GM12872 (cell line): ENCODE results near the gene GOSR2.

Experiments used
- CTCF ChIP-seq: IDR thresholded peaks from 3 replicates; pipeline ENCODE4 v1.5.1; 2011; ENCODE audit warnings: low read depth, mild to moderate bottlenecking, low read length, moderate library complexity; ENCODE audit not compliant: insufficient read depth

The GOSR2 gene

DNA sequence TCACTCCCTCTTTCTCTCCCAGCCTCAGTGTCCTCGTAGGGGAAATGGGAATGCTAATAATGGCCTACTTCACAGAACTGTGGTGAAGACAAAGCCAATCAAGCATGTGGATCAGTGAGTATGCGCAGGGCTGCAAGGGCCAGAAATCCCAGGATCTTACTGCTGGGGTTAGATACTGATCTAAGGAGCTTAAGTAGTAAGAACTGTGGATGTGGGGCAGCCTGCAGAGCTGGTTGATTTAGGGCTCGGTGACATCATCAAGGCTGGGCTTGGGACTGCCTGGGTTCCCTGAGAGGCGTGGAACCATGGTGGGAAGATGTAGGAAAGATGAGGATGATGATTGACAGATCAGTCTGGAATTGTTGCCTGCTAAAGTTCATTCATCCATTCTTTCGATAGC, 25.6 kb downstream of the GOSR2 start:
- TF ChIP-seq CTCF: no peak

DNA sequence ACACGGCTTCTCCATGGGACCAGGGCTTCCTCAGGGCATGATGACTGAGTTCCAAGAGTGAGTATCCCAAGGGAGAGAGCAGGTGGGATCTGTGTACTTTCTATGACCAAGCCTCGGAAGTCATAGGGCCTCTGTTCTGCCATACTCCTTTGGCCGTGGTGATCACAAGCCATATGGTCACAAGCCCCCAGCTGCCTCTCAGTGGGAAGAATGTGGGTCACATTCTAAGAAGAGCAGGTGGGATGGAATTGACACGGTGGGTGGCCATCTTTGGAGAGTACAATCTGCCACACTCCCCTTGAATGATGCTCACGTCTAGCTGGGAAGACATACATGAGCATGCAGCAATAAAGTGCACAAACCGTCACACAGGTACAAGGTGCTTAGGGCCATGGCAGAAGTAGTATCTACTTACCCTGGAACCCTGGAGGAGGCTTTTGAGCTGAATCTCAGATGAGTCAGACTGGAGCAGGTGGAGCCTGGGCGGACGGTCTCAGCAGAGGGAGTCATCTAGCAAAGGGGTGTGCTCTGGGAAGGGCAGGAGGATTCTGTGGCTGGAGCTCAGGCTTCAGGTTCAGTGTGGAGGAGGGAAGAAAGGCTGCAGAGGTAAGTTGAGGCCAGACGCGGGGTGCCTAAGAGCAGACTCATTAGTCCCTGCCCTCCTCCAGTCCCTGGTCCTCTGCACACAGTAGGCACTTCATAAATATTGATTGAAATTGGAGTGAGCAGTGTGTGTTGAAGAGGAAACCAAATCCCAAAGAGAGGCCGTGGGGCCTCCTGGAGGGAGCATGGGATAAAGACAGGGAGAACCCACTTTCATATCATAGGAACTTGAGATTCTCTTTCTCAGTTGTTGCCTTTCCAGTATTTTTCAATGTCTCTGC, 26.6 kb downstream of the GOSR2 start:
- no peak for TF ChIP-seq CTCF

GRCh38 chr17:46950342-46950996, 27.5 kb downstream of the GOSR2 start:
- TF ChIP-seq CTCF: no peak

GRCh38 chr17:46950997-46951621, 28.1 kb downstream of the GOSR2 start:
- no peak for TF ChIP-seq CTCF

DNA sequence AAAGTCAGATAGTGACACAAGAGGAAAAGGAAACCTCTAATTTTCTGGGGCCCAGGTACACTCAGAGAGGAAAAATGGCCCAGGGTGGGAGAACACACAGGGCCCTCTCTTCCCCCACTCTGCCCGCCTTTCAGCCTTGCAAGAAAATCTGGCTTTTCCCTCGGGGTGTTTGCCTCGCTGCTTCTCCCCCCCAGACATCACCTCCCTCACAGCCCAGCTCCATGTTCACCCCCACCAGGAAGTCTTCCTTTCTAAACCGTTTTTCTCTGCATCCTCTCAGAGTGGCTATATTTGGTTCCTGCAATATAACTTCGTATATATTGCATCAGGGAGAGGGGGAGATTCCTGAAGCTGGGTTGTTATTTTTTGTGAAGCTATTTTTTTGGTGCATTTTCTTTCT, 28.7 kb downstream of the GOSR2 start:
- TF ChIP-seq CTCF: no peak

DNA sequence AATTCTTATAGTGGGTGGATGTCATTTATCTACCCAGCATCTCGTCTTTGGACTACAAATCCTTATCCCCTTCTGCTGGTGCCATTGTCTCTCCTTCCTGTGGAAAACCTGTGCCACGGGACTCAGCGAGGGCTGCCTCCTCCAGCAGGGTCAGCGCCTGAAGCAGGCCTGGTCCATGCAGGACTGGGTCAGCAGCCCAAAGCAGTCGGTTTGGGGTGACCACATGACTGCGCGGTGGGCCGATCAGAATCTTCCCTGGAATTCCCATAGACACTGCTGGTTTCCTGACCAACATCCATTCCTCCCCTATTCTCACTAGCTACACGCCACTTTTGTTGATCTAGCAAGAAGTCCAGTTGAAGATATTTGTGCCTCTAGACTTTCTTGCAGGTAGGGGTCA, 29.2 kb downstream of the GOSR2 start:
- no peak for TF ChIP-seq CTCF

GRCh38 chr17:46958041-46958591, 35.2 kb downstream of the GOSR2 start:
- no peak for TF ChIP-seq CTCF
